Keratinocyte (primary cell): Measurements from ENCODE around the gene ABHD6. TPM values are rescaled to one million over a fixed set of nuclear protein-coding genes. Genes with fewer than 3 reads are reported as not detected.

Source experiments
- DNase-seq: peaks from one replicate; pipeline ENCODE4 v3.0.0-alpha.2; 2011; ENCODE audit warnings: low read depth, missing footprints, low spot score
- FAIRE-seq: peaks from 2 replicates; lab custom pipeline; 2011; peaks lifted over from hg19 to GRCh38; lab: Jason Lieb, UNC
- H2AFZ ChIP-seq: 2 replicates; pipeline ENCODE4 v1.6.0; 2012; ENCODE audit warnings: low read length, control low read depth, inconsistent platforms; ENCODE audit not compliant: control insufficient read depth
- H3K27ac ChIP-seq: 2 replicates; pipeline ENCODE4 v1.5.1; 2011; ENCODE audit warnings: low read length; ENCODE audit not compliant: control insufficient read depth, insufficient read depth
- H3K27me3 ChIP-seq: 3 replicates; pipeline ENCODE4 v1.6.0; 2011; ENCODE audit warnings: low read length; ENCODE audit not compliant: control insufficient read depth, insufficient read depth; ENCODE audit errors: extremely low read depth
- H3K36me3 ChIP-seq, 2 experiments: 2 replicates in 1 of 2; 3 replicates in 1 of 2; pipeline ENCODE4 v1.5.1; 2011; ENCODE audit warnings: low read length in 2 of 2, mild to moderate bottlenecking in 1 of 2; ENCODE audit not compliant: control insufficient read depth in 2 of 2, insufficient read depth in 2 of 2; ENCODE audit errors: extremely low read depth in 1 of 2
- H3K4me1 ChIP-seq: 3 replicates; pipeline ENCODE4 v1.5.1; 2011; ENCODE audit warnings: low read length; ENCODE audit not compliant: control insufficient read depth, insufficient read depth; ENCODE audit errors: extremely low read depth
- H3K4me2 ChIP-seq: 3 replicates; pipeline ENCODE4 v1.6.0; 2011; ENCODE audit warnings: low read depth, low read length; ENCODE audit not compliant: control insufficient read depth, insufficient read depth; ENCODE audit errors: extremely low read depth
- H3K4me3 ChIP-seq, 3 experiments: fragments of 200-600 bp in 1 of 3; sonication (generic) in 1 of 3; 2 replicates in 2 of 3; 3 replicates in 1 of 3; pipeline ENCODE4 v1.5.1; 2011 to 2016; ENCODE audit warnings: low read length in 3 of 3, mild to moderate bottlenecking in 3 of 3, control low read depth in 2 of 3, inconsistent platforms in 1 of 3, low read depth in 1 of 3, mixed read lengths in 1 of 3, mixed run types in 1 of 3, moderate library complexity in 1 of 3; ENCODE audit not compliant: control insufficient read depth in 2 of 3, insufficient read depth in 2 of 3; ENCODE audit errors: extremely low read depth in 1 of 3
- H3K79me2 ChIP-seq: 2 replicates; pipeline ENCODE4 v1.6.0; 2012; ENCODE audit warnings: low read length; ENCODE audit not compliant: control insufficient read depth, insufficient read depth
- H3K9ac ChIP-seq: 3 replicates; pipeline ENCODE4 v1.6.0; 2011; ENCODE audit warnings: low read length; ENCODE audit not compliant: control insufficient read depth, insufficient read depth; ENCODE audit errors: extremely low read depth
- H3K9me1 ChIP-seq: 3 replicates; pipeline ENCODE4 v1.6.0; 2011; ENCODE audit warnings: low read length; ENCODE audit not compliant: control insufficient read depth, insufficient read depth; ENCODE audit errors: extremely low read depth
- H3K9me3 ChIP-seq: 2 replicates; pipeline ENCODE4 v1.5.1; 2012; ENCODE audit warnings: low read depth, low read length; ENCODE audit not compliant: control insufficient read depth
- H4K20me1 ChIP-seq: 3 replicates; pipeline ENCODE4 v1.6.0; 2011; ENCODE audit warnings: low read length; ENCODE audit not compliant: control insufficient read depth, insufficient read depth; ENCODE audit errors: extremely low read depth
- CTCF ChIP-seq, 3 experiments: IDR thresholded peaks in 1 of 3; conservative IDR thresholded peaks in 1 of 3; optimal IDR thresholded peaks in 1 of 3; 2 replicates in 2 of 3; 3 replicates in 1 of 3; pipeline versions ENCODE3 to v1.5.1; 2011; ENCODE audit warnings: low read length in 3 of 3, mild to moderate bottlenecking in 3 of 3, moderate library complexity in 2 of 3, control low read depth in 1 of 3, inconsistent platforms in 1 of 3; ENCODE audit not compliant: insufficient read depth in 2 of 3; ENCODE audit errors: extremely low read depth in 1 of 3
- EZH2 ChIP-seq: IDR thresholded peaks from one replicate; pipeline ENCODE4 v1.6.1; 2012; ENCODE audit warnings: inconsistent platforms, mild to moderate bottlenecking, low read length, moderate library complexity
- dilution Hi-C: fragments of 300-500 bp; cut with MboI; formaldehyde crosslinking; loops from one replicate; pipeline ENCODE4 v1.7.0; 2020; ENCODE audit warnings: low sequenced_read_pairs; ENCODE audit not compliant: extremely low pct_ligation_motif_present
- polyA plus RNA-seq, 5 experiments: library from polyadenylated mRNA; depleted of rRNA in 3 of 5; stranded (reverse) in 3 of 5; stranded (forward) in 1 of 5; unstranded in 1 of 5; fragments of >200 nt; gene quantifications; 1 replicate in 1 of 5; 2 replicates in 3 of 5; 3 replicates in 1 of 5; pipeline versions ENCODE4 v1.2.1 to v1.2.3, GENCODE V29; 2011 to 2012; ENCODE audit warnings: missing spikeins in 2 of 5, low read depth in 1 of 5, low replicate concordance in 1 of 5

ABHD6 gene
- polyA plus RNA-seq, 1 donor (not counting 4 experiments of a cell fraction or from before 2014, with no cell fraction given), result 15.2 TPM

- no peak overlapping the region for H3K4me3 ChIP-seq
- no peak for FAIRE-seq
Measured at GRCh38 chr3:58190291-58190690, 47.3 kb upstream of the ABHD6 start.

DNA sequence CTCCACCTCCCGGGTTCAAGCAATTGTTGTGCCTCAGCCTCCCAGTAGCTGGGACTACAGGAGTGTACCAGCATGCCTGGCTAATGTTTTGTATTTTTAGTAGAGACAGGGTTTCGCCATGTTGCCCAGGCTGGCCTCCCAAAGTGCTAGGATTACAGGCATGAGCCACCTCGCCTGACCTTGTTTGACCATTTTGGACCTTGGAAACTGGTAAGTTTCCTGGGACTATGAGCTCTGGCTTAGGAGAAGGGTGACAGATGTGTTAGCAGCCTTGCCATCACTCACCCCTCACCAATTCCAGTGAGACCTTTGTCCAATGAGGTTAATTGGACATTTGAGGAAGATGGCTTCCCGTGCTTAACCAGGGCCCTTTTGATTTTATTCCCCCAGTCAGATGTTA, 46.7 kb upstream of the ABHD6 start:
- no peak for DNase-seq
- no peak overlapping the region for H3K27ac ChIP-seq

More at GRCh38 chr3:58190291-58190690, 47.3 kb upstream of the ABHD6 start:
- Histone ChIP-seq H3K4me2 (no peak overlapping the region), H3K9me1 (no peaks in the 10 kb centered on the region), H4K20me1 (no peaks in the 10 kb centered on the region), H2AFZ (no peak overlapping the region), H3K9ac (no peak overlapping the region), H3K9me3 (no peaks in the 10 kb centered on the region), H3K79me2 (no peaks in the 10 kb centered on the region), H3K36me3 (no peaks in the 10 kb centered on the region), H3K4me1 (peaks cover 18% of the 10 kb centered on the region), H3K27me3 (no peaks in the 10 kb centered on the region), H3K27ac (no peak overlapping the region)
- TF ChIP-seq EZH2 (no peak), CTCF (optimal IDR thresholded peaks at IDR 0.05 in 1 of 3, IDR thresholded peaks at IDR 0.05 in 1 of 3, conservative IDR thresholded peaks at IDR 0.05 in 1 of 3; ENCODE audit: extremely low read depth in 1 of 3, insufficient read depth in 2 of 3, low read length in 3 of 3) (no peak)
- no peak for DNase-seq
- dilution Hi-C loops, result no loop called here

More for the DNA sequence above, 46.7 kb upstream of the ABHD6 start:
- Histone ChIP-seq H3K4me2 (no peak overlapping the region), H3K4me3 (no peak overlapping the region), H3K79me2 (no peaks in the 10 kb centered on the region), H3K9me3 (no peaks in the 10 kb centered on the region), H3K27me3 (no peaks in the 10 kb centered on the region), H2AFZ (no peak overlapping the region), H4K20me1 (no peaks in the 10 kb centered on the region), H3K9ac (no peak overlapping the region), H3K9me1 (no peaks in the 10 kb centered on the region), H3K36me3 (no peaks in the 10 kb centered on the region), H3K4me1 (peaks cover 18% of the 10 kb centered on the region)
- TF ChIP-seq EZH2 (no peak), CTCF (optimal IDR thresholded peaks at IDR 0.05 in 1 of 3, IDR thresholded peaks at IDR 0.05 in 1 of 3, conservative IDR thresholded peaks at IDR 0.05 in 1 of 3; ENCODE audit: extremely low read depth in 1 of 3, insufficient read depth in 2 of 3, low read length in 3 of 3) (no peak)
- no peak for FAIRE-seq
- dilution Hi-C loops, result no loop called here
